Stimulated activated CD4-positive, alpha-beta T cell treated with anti-CD3 and anti-CD28 coated beads, TNF-alpha, amount 100 ng/mL, for 48 hours (primary cell): ENCODE measurements around the gene PSMB3.
"Not testable (repeated sequence)": the region's sequence is repeated elsewhere in the genome, so short reads cannot be mapped to it uniquely, and the experiment has no call there.

ENCODE experiments used
- DNase-seq, 3 donors: peaks; one replicate each; pipeline ENCODE4 v3.0.0-alpha.2; 2020; ENCODE audit warnings: low read depth in 3 of 3

The PSMB3 gene

DNA sequence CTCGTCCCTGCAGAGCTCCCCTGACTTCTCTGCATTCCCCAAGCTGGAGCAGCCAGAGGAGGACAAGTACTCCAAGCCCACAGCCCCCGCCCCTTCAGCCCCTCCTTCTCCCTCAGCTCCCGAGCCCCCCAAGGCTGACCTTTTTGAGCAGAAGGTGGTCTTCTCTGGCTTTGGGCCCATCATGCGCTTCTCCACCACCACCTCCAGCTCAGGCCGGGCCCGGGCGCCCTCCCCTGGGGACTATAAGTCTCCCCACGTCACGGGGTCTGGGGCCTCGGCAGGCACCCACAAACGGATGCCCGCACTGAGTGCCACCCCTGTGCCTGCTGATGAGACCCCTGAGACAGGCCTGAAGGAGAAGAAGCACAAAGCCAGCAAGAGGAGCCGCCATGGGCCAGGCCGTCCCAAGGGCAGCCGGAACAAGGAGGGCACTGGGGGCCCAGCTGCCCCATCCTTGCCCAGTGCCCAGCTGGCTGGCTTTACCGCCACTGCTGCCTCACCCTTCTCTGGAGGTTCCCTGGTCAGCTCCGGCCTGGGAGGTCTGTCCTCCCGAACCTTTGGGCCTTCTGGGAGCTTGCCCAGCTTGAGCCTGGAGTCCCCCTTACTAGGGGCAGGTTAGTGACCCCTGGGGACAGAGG, 36.1 kb upstream of the PSMB3 start:
- DNase-seq = no peak

DNA sequence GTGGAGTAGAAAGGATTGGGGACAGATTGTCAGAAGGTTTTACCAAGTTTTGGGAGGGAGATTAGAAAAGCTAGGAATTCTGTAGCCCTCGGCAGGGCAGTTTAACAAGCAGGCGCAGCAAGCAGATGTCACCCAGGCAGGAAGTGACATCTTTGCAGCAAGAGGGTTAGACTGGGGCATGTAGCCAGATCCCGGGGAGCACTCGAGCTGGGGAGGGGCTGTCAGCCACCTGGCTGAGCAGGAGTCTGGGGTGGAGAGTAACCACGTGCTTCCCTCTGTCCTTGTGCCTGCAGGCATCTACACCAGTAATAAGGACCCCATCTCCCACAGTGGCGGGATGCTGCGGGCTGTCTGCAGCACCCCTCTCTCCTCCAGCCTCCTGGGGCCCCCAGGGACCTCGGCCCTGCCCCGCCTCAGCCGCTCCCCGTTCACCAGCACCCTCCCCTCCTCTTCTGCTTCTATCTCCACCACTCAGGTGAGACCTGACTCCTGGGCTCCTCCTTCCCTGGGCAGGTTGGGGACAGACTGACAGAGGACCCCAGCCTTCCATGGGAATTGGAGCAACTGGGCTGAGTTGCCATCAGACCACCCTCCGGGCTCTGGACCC, 35.3 kb upstream of the PSMB3 start:
- no peak for DNase-seq

DNA sequence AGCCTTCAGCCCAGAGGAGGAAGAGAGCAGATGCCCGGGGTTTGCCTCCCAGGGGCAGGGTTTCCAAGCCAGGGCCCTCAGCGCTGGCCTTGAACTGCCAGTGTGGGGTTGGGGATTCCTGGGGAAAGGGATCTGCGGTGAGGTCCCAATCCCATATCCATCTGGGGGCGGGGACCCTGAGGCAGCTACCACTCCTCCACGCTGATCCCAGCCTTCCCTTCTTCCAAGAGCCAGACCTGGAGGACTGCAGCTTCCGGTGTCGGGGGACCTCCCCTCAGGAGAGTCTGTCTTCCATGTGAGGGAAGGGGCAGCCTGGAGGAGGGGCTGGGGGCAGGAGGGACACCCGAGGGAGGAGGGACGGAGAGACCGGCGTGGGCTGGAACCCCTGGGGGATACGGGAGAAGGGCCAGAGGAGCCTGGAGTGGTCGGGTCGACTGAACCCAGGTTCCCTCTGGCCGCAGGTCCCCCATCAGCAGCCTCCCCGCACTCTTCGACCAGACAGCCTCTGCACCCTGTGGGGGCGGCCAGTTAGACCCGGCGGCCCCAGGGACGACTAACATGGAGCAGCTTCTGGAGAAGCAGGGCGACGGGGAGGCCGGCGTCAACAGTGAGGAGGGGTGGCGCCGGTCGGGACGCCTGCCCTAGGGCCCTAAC, 33.1 kb upstream of the PSMB3 start:
- no peak for DNase-seq

DNA sequence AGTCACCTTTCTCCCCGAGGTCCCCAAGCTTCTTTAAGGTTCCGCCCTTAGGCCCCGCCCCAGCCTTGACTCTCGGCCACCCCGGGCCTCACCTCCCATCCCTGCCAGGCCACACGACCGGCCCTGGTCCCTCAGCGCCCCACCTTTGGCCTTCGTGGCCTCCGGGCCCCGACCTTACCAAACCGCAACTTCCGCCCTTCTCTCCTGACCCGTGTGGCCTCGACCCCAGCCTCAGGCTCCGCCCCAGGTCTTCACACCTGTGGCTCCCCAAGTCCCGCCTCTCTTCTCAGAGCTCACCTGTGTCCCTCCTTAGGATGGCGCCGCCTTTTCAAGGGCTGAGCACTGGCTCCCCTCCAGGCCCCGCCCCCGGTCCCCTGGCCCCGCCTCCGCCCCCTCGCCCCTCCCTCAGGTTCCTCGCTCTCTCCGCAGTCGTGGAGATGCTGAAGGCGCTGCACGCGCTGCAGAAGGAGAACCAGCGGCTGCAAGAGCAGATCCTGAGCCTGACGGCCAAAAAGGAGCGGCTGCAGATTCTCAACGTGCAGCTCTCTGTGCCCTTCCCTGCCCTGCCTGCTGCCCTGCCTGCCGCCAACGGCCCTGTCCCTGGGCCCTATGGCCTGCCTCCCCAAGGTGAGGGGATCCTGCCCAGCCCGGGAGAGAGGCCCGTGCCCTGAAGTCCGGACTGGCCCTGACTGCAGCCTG, 32.4 kb upstream of the PSMB3 start:
- no peak for DNase-seq

DNA sequence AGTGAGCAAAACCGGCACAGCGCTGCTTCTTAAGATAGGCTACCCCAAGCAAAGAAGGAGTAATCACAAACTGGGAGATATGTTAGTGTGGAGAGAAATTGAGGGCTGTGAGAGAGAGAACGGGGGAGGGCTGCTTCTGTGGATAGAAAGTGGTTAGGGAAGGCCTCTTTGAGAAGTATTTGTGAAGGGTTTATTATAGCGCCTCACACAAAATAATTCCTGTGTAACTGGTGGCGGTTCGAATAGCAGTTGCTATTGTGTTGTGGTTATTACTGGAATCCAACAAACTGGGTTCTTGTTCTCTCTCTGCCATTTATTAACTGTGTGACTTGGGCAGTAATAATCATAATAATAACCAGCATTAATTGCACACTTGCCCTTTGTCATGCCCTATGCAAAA, 31.6 kb upstream of the PSMB3 start:
- no peak for DNase-seq

GRCh38 chr17:38721802-38722201, 30.7 kb upstream of the PSMB3 start:
- no peak for DNase-seq

- DNase-seq = no peak
These were observed 28.1 kb upstream of the PSMB3 start for GRCh38 chr17:38724337-38724988.

GRCh38 chr17:38725066-38725465, 27.5 kb upstream of the PSMB3 start:
- no peak for DNase-seq

DNA sequence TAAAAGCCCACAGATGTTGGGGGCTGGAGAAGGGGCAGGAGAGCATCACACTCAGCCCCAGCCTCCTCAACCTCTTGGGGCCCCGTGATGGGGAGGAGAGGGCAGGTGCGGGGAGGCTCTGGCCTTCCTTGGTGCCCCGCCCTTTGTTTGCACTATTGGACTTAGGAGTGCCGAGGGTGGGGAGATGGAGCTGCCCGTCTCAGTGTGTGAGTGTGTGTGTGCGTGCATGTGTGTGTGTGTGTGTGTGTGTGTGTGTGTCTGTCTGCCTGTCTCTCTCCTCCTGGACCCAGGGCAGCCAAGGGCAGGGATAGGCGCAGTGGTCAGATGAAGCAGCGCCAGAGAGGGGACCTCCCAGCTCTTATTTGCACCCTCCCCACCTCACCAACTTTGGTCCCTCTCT, 26.4 kb upstream of the PSMB3 start:
- DNase-seq = not testable (repeated sequence)

DNA sequence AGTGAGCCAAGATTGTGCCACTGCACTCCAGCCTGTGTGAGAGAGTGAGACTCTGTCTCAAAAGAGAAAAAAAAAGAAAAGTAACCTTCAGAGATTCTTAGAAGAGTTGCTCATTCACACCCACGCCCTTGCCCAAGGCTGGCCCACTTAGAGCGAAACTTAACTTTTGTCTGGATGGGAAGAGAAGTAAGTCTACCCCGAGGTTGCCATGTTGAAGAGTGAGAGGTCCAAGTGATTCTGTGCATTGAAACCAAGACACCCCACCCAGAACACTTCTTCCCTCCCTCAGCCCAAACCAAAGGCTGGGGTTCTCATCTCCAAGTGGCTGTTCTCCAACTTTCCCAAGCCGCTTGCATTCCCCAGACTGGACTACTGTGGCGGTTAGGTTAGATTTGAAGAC, 24.8 kb upstream of the PSMB3 start:
- peak; percentile 70 to 83 (median 78) for DNase-seq

GRCh38 chr17:38728290-38728831, 24.2 kb upstream of the PSMB3 start:
- no peak for DNase-seq

- DNase-seq = no peak
These were observed 23.1 kb upstream of the PSMB3 start for GRCh38 chr17:38729368-38729885.

- DNase-seq = peak; percentile 63 to 89 (median 72)
These were observed 22.5 kb upstream of the PSMB3 start, which contains the start of gene CISD3 for GRCh38 chr17:38729886-38730525. Gene CISD3 (plus strand): TSS chr17:38730341. CDS start chr17:38730359, 18 bp downstream.

- DNase-seq = no peak
These were observed 21.8 kb upstream of the PSMB3 start for GRCh38 chr17:38730526-38731379.

- DNase-seq = no peak
These were observed 20.8 kb upstream of the PSMB3 start for GRCh38 chr17:38731526-38732294.

DNA sequence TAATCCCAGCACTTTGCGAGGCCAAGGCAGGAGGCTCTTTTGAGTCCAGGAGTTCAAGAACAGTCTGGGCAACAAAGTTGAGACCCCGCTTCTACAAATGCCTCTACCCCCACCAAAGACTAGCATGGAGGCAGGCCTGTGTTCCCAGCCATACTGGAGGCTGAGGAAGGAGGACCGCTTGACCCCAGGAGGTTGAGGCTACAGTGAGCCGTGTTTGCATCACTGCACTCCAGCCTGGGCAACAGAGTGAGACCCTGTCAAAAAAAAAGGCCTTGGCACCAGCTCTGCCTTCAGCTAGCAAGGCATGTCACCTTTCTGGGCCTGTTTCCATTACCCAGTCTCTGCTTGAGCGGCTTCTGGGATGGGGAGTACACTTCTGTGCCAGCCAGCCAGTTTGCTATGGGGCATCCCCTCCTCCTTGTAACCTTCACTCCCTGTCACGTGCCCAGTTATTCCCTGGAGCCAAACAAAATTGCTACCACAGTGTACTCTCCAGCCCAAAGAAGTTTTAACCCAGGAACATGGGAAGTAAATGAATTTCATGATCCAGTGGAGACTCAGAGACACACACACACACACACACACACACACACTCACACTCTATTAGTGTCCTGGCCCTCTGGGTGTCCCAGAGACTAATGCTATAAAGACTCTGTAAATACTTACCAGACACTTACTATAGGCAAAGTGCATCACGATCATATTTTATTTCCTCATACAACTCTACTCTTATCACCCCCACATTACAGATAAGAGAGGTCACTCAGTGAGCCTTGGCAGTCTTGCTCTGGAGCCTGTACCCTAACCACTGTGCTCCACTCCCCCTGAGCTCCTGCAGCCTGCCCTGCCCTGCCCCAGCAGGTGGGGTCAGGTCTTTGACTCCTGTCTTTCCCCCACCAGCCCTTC, 19.9 kb upstream of the PSMB3 start:
- no peak for DNase-seq

- DNase-seq = no peak
These were observed 19.1 kb upstream of the PSMB3 start for GRCh38 chr17:38733282-38733981.
